ENCODE measurements around the gene ATXN7L3B. TPM values are rescaled to one million over a fixed set of nuclear protein-coding genes. Genes with fewer than 3 reads are reported as not detected.

ATXN7L3B gene
- total RNA-seq, 1 donor from 2014 or later = 13.1 TPM

DNA sequence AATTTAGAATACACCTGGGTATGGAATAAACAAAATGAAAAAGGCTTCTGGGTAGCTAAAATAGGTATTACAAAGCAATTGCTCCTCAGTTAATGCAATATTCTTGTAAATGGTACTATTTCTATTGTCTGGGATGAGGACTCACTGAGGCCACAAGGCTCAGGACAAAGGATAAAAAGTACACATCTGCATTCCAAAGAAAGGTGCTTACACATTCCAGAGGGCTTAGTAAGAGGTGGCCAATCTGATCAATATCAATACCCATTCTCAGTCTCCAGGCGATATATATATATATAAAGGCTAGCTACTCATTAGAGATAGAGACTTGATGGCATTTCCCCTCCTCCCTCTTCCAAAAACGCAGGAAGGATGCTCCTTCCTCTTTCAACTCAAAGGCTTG is 43.8 kb downstream of the ATXN7L3B start:
- TF ChIP-seq, protein P1, sequence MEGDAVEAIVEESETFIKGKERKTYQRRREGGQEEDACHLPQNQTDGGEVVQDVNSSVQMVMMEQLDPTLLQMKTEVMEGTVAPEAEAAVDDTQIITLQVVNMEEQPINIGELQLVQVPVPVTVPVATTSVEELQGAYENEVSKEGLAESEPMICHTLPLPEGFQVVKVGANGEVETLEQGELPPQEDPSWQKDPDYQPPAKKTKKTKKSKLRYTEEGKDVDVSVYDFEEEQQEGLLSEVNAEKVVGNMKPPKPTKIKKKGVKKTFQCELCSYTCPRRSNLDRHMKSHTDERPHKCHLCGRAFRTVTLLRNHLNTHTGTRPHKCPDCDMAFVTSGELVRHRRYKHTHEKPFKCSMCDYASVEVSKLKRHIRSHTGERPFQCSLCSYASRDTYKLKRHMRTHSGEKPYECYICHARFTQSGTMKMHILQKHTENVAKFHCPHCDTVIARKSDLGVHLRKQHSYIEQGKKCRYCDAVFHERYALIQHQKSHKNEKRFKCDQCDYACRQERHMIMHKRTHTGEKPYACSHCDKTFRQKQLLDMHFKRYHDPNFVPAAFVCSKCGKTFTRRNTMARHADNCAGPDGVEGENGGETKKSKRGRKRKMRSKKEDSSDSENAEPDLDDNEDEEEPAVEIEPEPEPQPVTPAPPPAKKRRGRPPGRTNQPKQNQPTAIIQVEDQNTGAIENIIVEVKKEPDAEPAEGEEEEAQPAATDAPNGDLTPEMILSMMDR (conservative IDR thresholded peaks at IDR 0.05; ENCODE audit: low read depth, low read length) = no peak
- H3K4me3 ChIP-seq (ENCODE audit: low read depth, low read length) = no peak overlapping the region
- no peak for DNase-seq (ENCODE audit: low read depth)

DNA sequence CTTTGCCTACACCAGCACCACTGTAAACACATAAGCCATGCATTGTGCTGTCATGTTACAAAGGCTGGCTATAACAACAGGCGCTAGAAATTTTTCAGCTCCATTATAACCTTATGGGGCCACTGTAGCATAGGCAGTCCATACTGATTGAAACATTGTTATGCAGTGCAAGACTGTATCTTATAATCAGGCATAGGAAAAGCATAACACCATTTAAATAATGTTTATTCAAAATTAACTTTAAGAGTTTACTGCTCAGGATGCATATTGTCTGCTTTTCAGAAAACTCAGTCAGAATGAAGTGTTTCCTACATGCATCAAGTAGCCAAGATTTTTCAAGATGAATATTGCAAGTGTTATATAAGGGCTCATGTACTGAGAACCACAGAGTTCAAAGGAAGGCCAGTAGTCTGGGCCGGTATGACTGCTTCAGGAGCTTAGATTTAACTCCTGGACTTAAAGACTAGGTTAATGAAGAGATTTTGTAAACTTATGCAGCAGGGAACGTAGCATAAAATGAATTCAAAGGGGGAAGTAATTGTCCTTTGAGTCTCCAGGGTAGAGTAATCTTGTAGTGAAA is 46.9 kb downstream of the ATXN7L3B start:
- DNase-seq (ENCODE audit: low read depth) = no peak
- H3K4me3 ChIP-seq (ENCODE audit: low read depth, low read length) = no peak overlapping the region
- TF ChIP-seq, protein P1 (conservative IDR thresholded peaks at IDR 0.05; ENCODE audit: low read depth, low read length) = no peak

DNA sequence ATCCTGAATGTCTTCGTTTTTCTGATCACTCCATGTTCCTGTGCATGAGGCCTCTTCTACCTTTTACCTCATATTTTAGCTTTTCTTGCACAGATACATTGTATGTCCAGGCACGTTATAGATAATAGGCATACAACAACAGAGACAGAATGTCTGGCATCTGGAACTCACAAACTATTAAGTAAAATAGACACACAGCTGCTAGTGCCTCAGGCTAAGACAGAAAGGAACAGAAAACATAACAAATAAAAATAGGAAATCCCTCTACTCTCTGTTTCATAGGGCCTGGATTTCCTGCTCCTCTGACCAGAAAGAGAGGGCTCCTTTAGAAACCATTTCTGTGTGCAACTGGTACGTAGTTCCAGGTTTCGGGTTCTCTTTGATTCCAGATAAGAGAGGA is 48.6 kb downstream of the ATXN7L3B start:
- TF ChIP-seq, protein P1 (conservative IDR thresholded peaks at IDR 0.05; ENCODE audit: low read depth, low read length) = no peak
- no peak for DNase-seq (ENCODE audit: low read depth)
- no peak overlapping the region for H3K4me3 ChIP-seq (ENCODE audit: low read depth, low read length)
